WTC11 (cell line): ENCODE results near the gene WDR7. TPM values are rescaled to one million over a fixed set of nuclear protein-coding genes. Genes with fewer than 3 reads are reported as not detected.

Experiments used
- ATAC-seq: fragments of 200-7000 bp; cut with Tn5 transposase; 2 replicates; pipeline ENCODE4 v1.10.0; 2021; ENCODE audit warnings: mild to moderate bottlenecking, moderate library complexity
- CTCF ChIA-PET: fragments of 300-600 bp; sonication (Branson Sonifier 250); formaldehyde crosslinking; loops from one replicate; lab custom pipeline; 2021; ENCODE audit warnings: antibody characterized with exemption; lab: Charles Lee
- POLR2A ChIA-PET: fragments of 350-600 bp; sonication (Branson Sonifier 250); formaldehyde crosslinking; loops from one replicate; lab custom pipeline; 2021; ENCODE audit warnings: antibody characterized with exemption; lab: Charles Lee
- DNase-seq: peaks from one replicate; pipeline ENCODE4 v3.0.0; 2021; ENCODE audit warnings: low spot score
- H3K27ac Mint-ChIP-seq: 2 replicates; pipeline ENCODE4 v1.8.0; 2021; ENCODE audit warnings: mixed read lengths
- H3K27me3 Mint-ChIP-seq: 2 replicates; pipeline ENCODE4 v1.8.0; 2021; ENCODE audit warnings: low read depth, mild to moderate bottlenecking, moderate library complexity, mixed read lengths
- H3K36me3 Mint-ChIP-seq: 2 replicates; pipeline ENCODE4 v1.8.0; 2021; ENCODE audit warnings: mixed read lengths
- H3K4me1 Mint-ChIP-seq: 2 replicates; pipeline ENCODE4 v1.8.0; 2022; ENCODE audit warnings: mixed read lengths
- H3K4me3 Mint-ChIP-seq: 2 replicates; pipeline ENCODE4 v1.8.0; 2021; ENCODE audit warnings: mild to moderate bottlenecking, moderate library complexity, mixed read lengths
- H3K9me3 Mint-ChIP-seq: 2 replicates; pipeline ENCODE4 v1.8.0; 2021; ENCODE audit warnings: mixed read lengths
- ARID4B ChIP-seq: sonication (generic); formaldehyde crosslinking; IDR thresholded peaks from 2 replicates; pipeline ENCODE4 v1.8.0; 2023; ENCODE audit warnings: missing genetic modification reagents, mild to moderate bottlenecking, borderline replicate concordance
- CDX4 ChIP-seq: fragments of 250-450 bp; sonication (Bioruptor Pico); IDR thresholded peaks from 2 replicates; pipeline ENCODE4 v1.9.0; 2021; ENCODE audit warnings: moderate library complexity, mild to moderate bottlenecking, inconsistent platforms, borderline replicate concordance
- E2F1 ChIP-seq: sonication (generic); formaldehyde crosslinking; IDR thresholded peaks from 2 replicates; pipeline ENCODE4 v1.8.0; 2022; ENCODE audit warnings: mild to moderate bottlenecking, missing genetic modification reagents
- FOXJ3 ChIP-seq: sonication (generic); formaldehyde crosslinking; IDR thresholded peaks from 2 replicates; pipeline ENCODE4 v1.9.0; 2021; ENCODE audit warnings: missing genetic modification reagents, mild to moderate bottlenecking, borderline replicate concordance
- FOXK1 ChIP-seq: sonication (generic); formaldehyde crosslinking; IDR thresholded peaks from 2 replicates; pipeline ENCODE4 v1.8.0; 2022; ENCODE audit warnings: mild to moderate bottlenecking, moderate library complexity, missing genetic modification reagents
- GABPB1 ChIP-seq: sonication (generic); formaldehyde crosslinking; IDR thresholded peaks from 2 replicates; pipeline ENCODE4 v1.8.1; 2023; ENCODE audit warnings: mild to moderate bottlenecking, missing genetic modification reagents
- GRHL2 ChIP-seq: fragments of 250-450 bp; sonication (Bioruptor Pico); IDR thresholded peaks from 2 replicates; pipeline ENCODE4 v1.8.0; 2022; ENCODE audit warnings: mild to moderate bottlenecking, moderate library complexity; ENCODE audit not compliant: insufficient replicate concordance, severe bottlenecking
- GTF2I ChIP-seq: fragments of 250-450 bp; sonication (Bioruptor Pico); conservative IDR thresholded peaks from 2 replicates; pipeline ENCODE4 v1.4.0; 2021; ENCODE audit warnings: mild to moderate bottlenecking
- MXD4 ChIP-seq: fragments of 250-450 bp; sonication (Bioruptor Pico); IDR thresholded peaks from 2 replicates; pipeline ENCODE4 v1.8.0; 2021; ENCODE audit warnings: mild to moderate bottlenecking, moderate library complexity, borderline replicate concordance
- MYBL2 ChIP-seq: sonication (generic); formaldehyde crosslinking; IDR thresholded peaks from 2 replicates; pipeline ENCODE4 v1.8.1; 2023; ENCODE audit warnings: mild to moderate bottlenecking, moderate library complexity, missing genetic modification reagents
- NFATC4 ChIP-seq: fragments of 250-450 bp; sonication (Bioruptor Pico); IDR thresholded peaks from 2 replicates; pipeline ENCODE4 v1.9.0; 2021; ENCODE audit warnings: mild to moderate bottlenecking
- NFE2L1 ChIP-seq: sonication (generic); formaldehyde crosslinking; IDR thresholded peaks from 2 replicates; pipeline ENCODE4 v1.8.1; 2023; ENCODE audit warnings: missing genetic modification reagents
- NR3C1 ChIP-seq: sonication (generic); formaldehyde crosslinking; conservative IDR thresholded peaks from 2 replicates; pipeline ENCODE4 v1.8.1; 2023; ENCODE audit warnings: low read depth, mild to moderate bottlenecking, missing genetic modification reagents
- ZNF396 ChIP-seq: fragments of 250-450 bp; sonication (Bioruptor Pico); IDR thresholded peaks from 2 replicates; pipeline ENCODE4 v1.8.0; 2021; ENCODE audit warnings: mild to moderate bottlenecking, moderate library complexity, borderline replicate concordance
- ZNF416 ChIP-seq: fragments of 250-450 bp; sonication (Bioruptor Pico); IDR thresholded peaks from 2 replicates; pipeline ENCODE4 v1.9.0; 2021; ENCODE audit warnings: mild to moderate bottlenecking, inconsistent platforms
- total RNA-seq: library from RNA; stranded (reverse); gene quantifications from 3 replicates; pipeline ENCODE4 v1.2.3, GENCODE V29; 2021
- TF ChIP-seq, protein P1 (sequence below): fragments of 250-450 bp; sonication (Bioruptor Pico); IDR thresholded peaks from 2 replicates; pipeline ENCODE4 v1.9.0; 2021; ENCODE audit warnings: mild to moderate bottlenecking
- TF ChIP-seq, protein P2 (sequence below): sonication (generic); formaldehyde crosslinking; IDR thresholded peaks from 2 replicates; pipeline ENCODE4 v1.8.0; 2022; ENCODE audit warnings: mild to moderate bottlenecking, missing genetic modification reagents
- TF ChIP-seq, protein P3 (sequence below): sonication (generic); formaldehyde crosslinking; IDR thresholded peaks from 2 replicates; pipeline ENCODE4 v1.8.1; 2022; ENCODE audit warnings: mild to moderate bottlenecking, moderate library complexity, missing genetic modification reagents
- TF ChIP-seq, protein P4 (sequence below): sonication (generic); formaldehyde crosslinking; IDR thresholded peaks from 2 replicates; pipeline ENCODE4 v1.8.1; 2022; ENCODE audit warnings: missing genetic modification reagents, borderline replicate concordance
- TF ChIP-seq, protein P5 (sequence below): sonication (generic); formaldehyde crosslinking; IDR thresholded peaks from 2 replicates; pipeline ENCODE4 v1.8.0; 2023; ENCODE audit warnings: missing genetic modification reagents

WDR7 gene
- total RNA-seq, 1 experiment from 2014 or later = 12.2 TPM

- TF ChIP-seq, protein P1, sequence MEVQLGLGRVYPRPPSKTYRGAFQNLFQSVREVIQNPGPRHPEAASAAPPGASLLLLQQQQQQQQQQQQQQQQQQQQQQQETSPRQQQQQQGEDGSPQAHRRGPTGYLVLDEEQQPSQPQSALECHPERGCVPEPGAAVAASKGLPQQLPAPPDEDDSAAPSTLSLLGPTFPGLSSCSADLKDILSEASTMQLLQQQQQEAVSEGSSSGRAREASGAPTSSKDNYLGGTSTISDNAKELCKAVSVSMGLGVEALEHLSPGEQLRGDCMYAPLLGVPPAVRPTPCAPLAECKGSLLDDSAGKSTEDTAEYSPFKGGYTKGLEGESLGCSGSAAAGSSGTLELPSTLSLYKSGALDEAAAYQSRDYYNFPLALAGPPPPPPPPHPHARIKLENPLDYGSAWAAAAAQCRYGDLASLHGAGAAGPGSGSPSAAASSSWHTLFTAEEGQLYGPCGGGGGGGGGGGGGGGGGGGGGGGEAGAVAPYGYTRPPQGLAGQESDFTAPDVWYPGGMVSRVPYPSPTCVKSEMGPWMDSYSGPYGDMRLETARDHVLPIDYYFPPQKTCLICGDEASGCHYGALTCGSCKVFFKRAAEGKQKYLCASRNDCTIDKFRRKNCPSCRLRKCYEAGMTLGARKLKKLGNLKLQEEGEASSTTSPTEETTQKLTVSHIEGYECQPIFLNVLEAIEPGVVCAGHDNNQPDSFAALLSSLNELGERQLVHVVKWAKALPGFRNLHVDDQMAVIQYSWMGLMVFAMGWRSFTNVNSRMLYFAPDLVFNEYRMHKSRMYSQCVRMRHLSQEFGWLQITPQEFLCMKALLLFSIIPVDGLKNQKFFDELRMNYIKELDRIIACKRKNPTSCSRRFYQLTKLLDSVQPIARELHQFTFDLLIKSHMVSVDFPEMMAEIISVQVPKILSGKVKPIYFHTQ (CRISPR knock-in tag) = no peak
- TF ChIP-seq MXD4 (CRISPR knock-in tag) = no peak
- TF ChIP-seq NFE2L1 (CRISPR knock-in tag) = no peak
- no peak for TF ChIP-seq ZNF416
- TF ChIP-seq, protein P2, sequence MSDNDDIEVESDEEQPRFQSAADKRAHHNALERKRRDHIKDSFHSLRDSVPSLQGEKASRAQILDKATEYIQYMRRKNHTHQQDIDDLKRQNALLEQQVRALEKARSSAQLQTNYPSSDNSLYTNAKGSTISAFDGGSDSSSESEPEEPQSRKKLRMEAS = no peak
- TF ChIP-seq CDX4 (CRISPR knock-in tag) = no peak
- TF ChIP-seq NR3C1 = no peak
Measured at GRCh38 chr18:57035590-57035989, 384.4 kb downstream of the WDR7 start (continued).

GRCh38 chr18:57038395-57038794 is 387.2 kb downstream of the WDR7 start:
- TF ChIP-seq, protein P3, sequence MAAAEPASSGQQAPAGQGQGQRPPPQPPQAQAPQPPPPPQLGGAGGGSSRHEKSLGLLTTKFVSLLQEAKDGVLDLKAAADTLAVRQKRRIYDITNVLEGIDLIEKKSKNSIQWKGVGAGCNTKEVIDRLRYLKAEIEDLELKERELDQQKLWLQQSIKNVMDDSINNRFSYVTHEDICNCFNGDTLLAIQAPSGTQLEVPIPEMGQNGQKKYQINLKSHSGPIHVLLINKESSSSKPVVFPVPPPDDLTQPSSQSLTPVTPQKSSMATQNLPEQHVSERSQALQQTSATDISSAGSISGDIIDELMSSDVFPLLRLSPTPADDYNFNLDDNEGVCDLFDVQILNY (CRISPR knock-in tag) = no peak
- TF ChIP-seq ZNF396 (CRISPR knock-in tag) (no peak), FOXK1 (CRISPR knock-in tag) (no peak), E2F1 (CRISPR knock-in tag) (no peak), CDX4 (CRISPR knock-in tag) (no peak), NFATC4 (no peak), FOXJ3 (CRISPR knock-in tag) (no peak), MXD4 (CRISPR knock-in tag) (no peak)
- TF ChIP-seq, protein P4, sequence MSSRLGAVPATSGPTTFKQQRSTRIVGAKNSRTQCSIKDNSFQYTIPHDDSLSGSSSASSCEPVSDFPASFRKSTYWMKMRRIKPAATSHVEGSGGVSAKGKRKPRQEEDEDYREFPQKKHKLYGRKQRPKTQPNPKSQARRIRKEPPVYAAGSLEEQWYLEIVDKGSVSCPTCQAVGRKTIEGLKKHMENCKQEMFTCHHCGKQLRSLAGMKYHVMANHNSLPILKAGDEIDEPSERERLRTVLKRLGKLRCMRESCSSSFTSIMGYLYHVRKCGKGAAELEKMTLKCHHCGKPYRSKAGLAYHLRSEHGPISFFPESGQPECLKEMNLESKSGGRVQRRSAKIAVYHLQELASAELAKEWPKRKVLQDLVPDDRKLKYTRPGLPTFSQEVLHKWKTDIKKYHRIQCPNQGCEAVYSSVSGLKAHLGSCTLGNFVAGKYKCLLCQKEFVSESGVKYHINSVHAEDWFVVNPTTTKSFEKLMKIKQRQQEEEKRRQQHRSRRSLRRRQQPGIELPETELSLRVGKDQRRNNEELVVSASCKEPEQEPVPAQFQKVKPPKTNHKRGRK (CRISPR knock-in tag) = no peak
- TF ChIP-seq, protein P2 = no peak
- ATAC-seq = no peak
- H3K4me3 Mint-ChIP-seq = no peak overlapping the region
- no peaks in the 10 kb centered on the region for H3K36me3 Mint-ChIP-seq
- H3K27ac Mint-ChIP-seq = no peak overlapping the region
- peaks cover 2% of the 10 kb centered on the region; the same call in 1 of the 2 replicates for H3K27me3 Mint-ChIP-seq
- no peak for DNase-seq
- no peaks in the 10 kb centered on the region for H3K4me1 Mint-ChIP-seq
- POLR2A ChIA-PET = no interaction called here
- CTCF ChIA-PET = no interaction called here
- H3K9me3 Mint-ChIP-seq = peaks cover 1% of the 10 kb centered on the region; the same call in 1 of the 2 replicates

- CTCF ChIA-PET = no interaction called here
- H3K27ac Mint-ChIP-seq = no peak overlapping the region
- H3K4me1 Mint-ChIP-seq = no peaks in the 10 kb centered on the region
- ATAC-seq (no peak), DNase-seq (no peak)
- peaks cover 14% of the 10 kb centered on the region for H3K9me3 Mint-ChIP-seq
- H3K4me3 Mint-ChIP-seq = no peak overlapping the region
- H3K36me3 Mint-ChIP-seq = no peaks in the 10 kb centered on the region
- POLR2A ChIA-PET = no interaction called here
- peaks cover 2% of the 10 kb centered on the region for H3K27me3 Mint-ChIP-seq
- TF ChIP-seq, protein P5, sequence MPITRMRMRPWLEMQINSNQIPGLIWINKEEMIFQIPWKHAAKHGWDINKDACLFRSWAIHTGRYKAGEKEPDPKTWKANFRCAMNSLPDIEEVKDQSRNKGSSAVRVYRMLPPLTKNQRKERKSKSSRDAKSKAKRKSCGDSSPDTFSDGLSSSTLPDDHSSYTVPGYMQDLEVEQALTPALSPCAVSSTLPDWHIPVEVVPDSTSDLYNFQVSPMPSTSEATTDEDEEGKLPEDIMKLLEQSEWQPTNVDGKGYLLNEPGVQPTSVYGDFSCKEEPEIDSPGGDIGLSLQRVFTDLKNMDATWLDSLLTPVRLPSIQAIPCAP (CRISPR knock-in tag) = no peak
- TF ChIP-seq GABPB1 (CRISPR knock-in tag) (no peak), ARID4B (no peak), GTF2I (CRISPR knock-in tag) (no peak), MYBL2 (CRISPR knock-in tag) (no peak), GRHL2 (CRISPR knock-in tag) (no peak)
Measured at GRCh38 chr18:57040175-57040574, 389.0 kb downstream of the WDR7 start.
